Spleen (tissue), 7 donors: ENCODE measurements around the gene BMPR1A.

Source experiments
- CTCF ChIP-seq, 11 experiments: fragments of 200-600 bp in 7 of 11; fragments of 450-650 bp in 4 of 11; sonication (generic) in 4 of 11; IDR thresholded peaks in 8 of 11; conservative IDR thresholded peaks in 3 of 11; 1 replicate in 7 of 11; 2 replicates in 4 of 11; pipeline versions ENCODE4 v1.4.0 to v1.8.0; 2016 to 2021; ENCODE audit warnings: antibody characterized with exemption in 11 of 11, inconsistent platforms in 4 of 11, mild to moderate bottlenecking in 1 of 11
- POLR2A ChIP-seq, 3 donors: fragments of 450-650 bp; IDR thresholded peaks; one replicate each; pipeline ENCODE4 v1.5.1; 2017; ENCODE audit warnings: antibody characterized with exemption in 3 of 3, mild to moderate bottlenecking in 1 of 3
- POLR2AphosphoS5 ChIP-seq, 3 donors: sonication (generic); formaldehyde crosslinking; IDR thresholded peaks; one replicate each; pipeline ENCODE4 v1.5.1; 2017; ENCODE audit warnings: antibody characterized with exemption in 3 of 3
- donor health status: DM: no; HTN: no; CAD: no; lungs with moderate emphysema.
- donor health status: DM: no; HTN: no; CAD: no.
- donor health status: DM: no; HTN: no; CAD: no.

- no peak for TF ChIP-seq CTCF (IDR thresholded peaks at IDR 0.05 in 8 of 11, conservative IDR thresholded peaks at IDR 0.05 in 3 of 11)
- TF ChIP-seq POLR2A (IDR thresholded peaks at IDR 0.05): no peak
- TF ChIP-seq POLR2AphosphoS5 (IDR thresholded peaks at IDR 0.05): no peak
Measured at GRCh38 chr10:86718556-86718955, 37.9 kb upstream of the BMPR1A start.
